Measurements from ENCODE around the gene HSD3B2.

- no peak for TF ChIP-seq POLR2A (IDR thresholded peaks at IDR 0.05; ENCODE audit: low read length)
- TF ChIP-seq GATA1 (IDR thresholded peaks at IDR 0.05; ENCODE audit: low read depth, low read length), result no peak
Observed at GRCh38 chr1:119467219-119467618, 52.3 kb downstream of the HSD3B2 start.
